H1 (cell line): ENCODE data around the gene CHCHD3. TPM values are rescaled to one million over a fixed set of nuclear protein-coding genes. Genes with fewer than 3 reads are reported as not detected.

Experiments
- CTCF ChIA-PET: fragments of 300-600 bp; sonication (Branson Sonifier 250); formaldehyde crosslinking; loops from one replicate; lab custom pipeline; 2021; ENCODE audit not compliant: partially characterized antibody; lab: Charles Lee
- POLR2A ChIA-PET: fragments of 300-600 bp; sonication (Branson Sonifier 250); formaldehyde crosslinking; loops from one replicate; lab custom pipeline; 2021; ENCODE audit warnings: inconsistent platforms; ENCODE audit not compliant: partially characterized antibody; lab: Charles Lee
- DNase-seq, 2 experiments: peaks; one replicate each; pipeline versions ENCODE4 v3.0.0 to v3.0.0-alpha.2; 2010 to 2022; ENCODE audit warnings: low spot score in 2 of 2, low read depth in 1 of 2, mixed read lengths in 1 of 2
- FAIRE-seq: peaks from 2 replicates; lab custom pipeline; 2011; peaks lifted over from hg19 to GRCh38; lab: Jason Lieb, UNC
- H2AFZ ChIP-seq: 2 replicates; pipeline ENCODE4 v1.8.1; 2012; ENCODE audit warnings: low read length, inconsistent platforms
- H2AK5ac ChIP-seq: 2 replicates; pipeline ENCODE4 v1.6.1; 2013; ENCODE audit warnings: low read depth, low read length
- H2BK120ac ChIP-seq: replicated peaks from 2 replicates; pipeline ENCODE3; 2013; ENCODE audit warnings: low read depth, low read length, inconsistent platforms
- H2BK12ac ChIP-seq: 2 replicates; pipeline ENCODE4 v1.6.1; 2013; ENCODE audit warnings: low read depth, low read length
- H2BK15ac ChIP-seq: 2 replicates; pipeline ENCODE4 v1.6.1; 2013; ENCODE audit warnings: low read length
- H2BK20ac ChIP-seq: 2 replicates; pipeline ENCODE4 v1.6.1; 2013; ENCODE audit warnings: low read length
- H2BK5ac ChIP-seq: 2 replicates; pipeline ENCODE4 v1.6.1; 2013; ENCODE audit warnings: low read depth, low read length
- H3K14ac ChIP-seq: 2 replicates; pipeline ENCODE4 v1.6.1; 2013; ENCODE audit warnings: inconsistent platforms; ENCODE audit not compliant: insufficient read length
- H3K18ac ChIP-seq: 2 replicates; pipeline ENCODE4 v1.6.1; 2013; ENCODE audit warnings: low read length; ENCODE audit errors: extremely low read depth
- H3K23ac ChIP-seq: 2 replicates; pipeline ENCODE4 v1.6.1; 2013; ENCODE audit warnings: inconsistent platforms; ENCODE audit not compliant: insufficient read length
- H3K23me2 ChIP-seq: 2 replicates; pipeline ENCODE4 v1.6.1; 2013; ENCODE audit warnings: low read depth, low read length
- H3K27ac ChIP-seq: 2 replicates; pipeline ENCODE4 v1.6.1; 2011; ENCODE audit warnings: low read depth, low read length, inconsistent platforms
- H3K27me3 ChIP-seq, 4 experiments: replicated peaks in 1 of 4; 1 replicate in 1 of 4; 2 replicates in 3 of 4; pipeline versions ENCODE4 v1.6.1 to v1.8.1; 2011 to 2013; ENCODE audit warnings: low read length in 3 of 4, mild to moderate bottlenecking in 3 of 4, inconsistent platforms in 2 of 4, mixed read lengths in 2 of 4, moderate library complexity in 1 of 4; ENCODE audit not compliant: control insufficient read depth in 3 of 4, insufficient read depth in 3 of 4; ENCODE audit errors: extremely low read depth in 1 of 4
- H3K36me3 ChIP-seq, 4 experiments: 2 replicates each; pipeline versions ENCODE4 v1.6.1 to v1.8.1; 2011 to 2013; ENCODE audit warnings: mild to moderate bottlenecking in 4 of 4, low read length in 3 of 4, moderate library complexity in 2 of 4, control low read depth in 1 of 4, inconsistent platforms in 1 of 4; ENCODE audit not compliant: insufficient read depth in 4 of 4, control insufficient read depth in 2 of 4
- H3K4ac ChIP-seq: replicated peaks from 2 replicates; pipeline ENCODE3; 2013; ENCODE audit warnings: low read length, low read depth, mixed read lengths, inconsistent platforms; ENCODE audit not compliant: insufficient read length
- H3K4me1 ChIP-seq, 4 experiments: replicated peaks in 1 of 4; 1 replicate in 1 of 4; 2 replicates in 3 of 4; pipeline versions ENCODE4 v1.6.1 to v1.8.1; 2011 to 2013; ENCODE audit warnings: low read length in 3 of 4, inconsistent platforms in 2 of 4, mixed read lengths in 1 of 4; ENCODE audit not compliant: insufficient read depth in 4 of 4, control insufficient read depth in 3 of 4
- H3K4me2 ChIP-seq, 2 experiments: 2 replicates each; pipeline versions ENCODE4 v1.6.1 to v1.8.1; 2011 to 2013; ENCODE audit warnings: low read depth in 2 of 2, low read length in 2 of 2, control low read depth in 1 of 2, inconsistent platforms in 1 of 2, mild to moderate bottlenecking in 1 of 2; ENCODE audit not compliant: insufficient read depth in 1 of 2
- H3K4me3 ChIP-seq, 4 experiments: fragments of 200-600, 300-600 bp in 1 of 4; sonication (generic), shearing (Covaris generic), sonication (Bioruptor Twin) in 1 of 4; 2 replicates each; pipeline versions ENCODE4 v1.5.1 to v1.8.1; 2011 to 2016; ENCODE audit warnings: low read length in 4 of 4, low read depth in 3 of 4, control low read depth in 2 of 4, inconsistent platforms in 2 of 4, mild to moderate bottlenecking in 2 of 4, mixed read lengths in 1 of 4, moderate library complexity in 1 of 4; ENCODE audit not compliant: insufficient read depth in 2 of 4; ENCODE audit errors: extremely low read depth in 1 of 4
- H3K56ac ChIP-seq: replicated peaks from 2 replicates; pipeline ENCODE3; 2013; ENCODE audit warnings: low read depth, mild to moderate bottlenecking, mixed read lengths, low read length, inconsistent platforms; ENCODE audit not compliant: insufficient read length
- H3K79me1 ChIP-seq: 2 replicates; pipeline ENCODE4 v1.6.1; 2013; ENCODE audit warnings: low read depth, low read length, control low read depth
- H3K79me2 ChIP-seq, 2 experiments: 2 replicates each; pipeline versions ENCODE4 v1.6.1 to v1.8.1; 2012 to 2013; ENCODE audit warnings: low read length in 2 of 2, mild to moderate bottlenecking in 2 of 2, inconsistent platforms in 1 of 2; ENCODE audit not compliant: insufficient read depth in 2 of 2, control insufficient read depth in 1 of 2
- H3K9ac ChIP-seq, 4 experiments: replicated peaks in 1 of 4; 1 replicate in 1 of 4; 2 replicates in 3 of 4; pipeline versions ENCODE4 v1.6.1 to v1.8.1; 2011 to 2013; ENCODE audit warnings: low read depth in 3 of 4, low read length in 3 of 4, control low read depth in 2 of 4, mild to moderate bottlenecking in 2 of 4, moderate library complexity in 2 of 4, inconsistent platforms in 1 of 4; ENCODE audit errors: extremely low read depth in 1 of 4
- H3K9me3 ChIP-seq, 2 experiments: 2 replicates each; pipeline versions ENCODE4 v1.6.1 to v1.8.1; 2012 to 2013; ENCODE audit warnings: mild to moderate bottlenecking in 2 of 2, moderate library complexity in 2 of 2, control low read depth in 1 of 2, inconsistent platforms in 1 of 2, low read depth in 1 of 2, low read length in 1 of 2, mixed read lengths in 1 of 2; ENCODE audit not compliant: insufficient read depth in 2 of 2
- H4K20me1 ChIP-seq, 2 experiments: replicated peaks in 1 of 2; 2 replicates each; pipeline versions ENCODE3 to v1.8.1; 2011 to 2013; ENCODE audit warnings: inconsistent platforms in 2 of 2, low read length in 2 of 2, mild to moderate bottlenecking in 1 of 2; ENCODE audit not compliant: insufficient read depth in 2 of 2, control insufficient read depth in 1 of 2
- H4K5ac ChIP-seq: 2 replicates; pipeline ENCODE4 v1.6.1; 2013; ENCODE audit warnings: low read length, low read depth, mixed read lengths, inconsistent platforms; ENCODE audit not compliant: insufficient read length
- H4K8ac ChIP-seq: 2 replicates; pipeline ENCODE4 v1.8.0; 2013; ENCODE audit warnings: mild to moderate bottlenecking, moderate library complexity, low read length, inconsistent platforms; ENCODE audit not compliant: insufficient read depth; ENCODE audit errors: extremely low read depth
- H4K91ac ChIP-seq: replicated peaks from 2 replicates; pipeline ENCODE3; 2013; ENCODE audit warnings: low read length, mixed read lengths, inconsistent platforms; ENCODE audit not compliant: insufficient read length
- BACH1 ChIP-seq: IDR thresholded peaks from 2 replicates; pipeline ENCODE4 v1.6.1; 2012; ENCODE audit warnings: low read length, improper control_type of control experiment
- CHD1 ChIP-seq: IDR thresholded peaks from 2 replicates; pipeline ENCODE4 v1.6.1; 2012; ENCODE audit warnings: low read depth, low read length, improper control_type of control experiment
- CREB1 ChIP-seq: IDR thresholded peaks from 2 replicates; pipeline ENCODE4 v1.6.1; 2012; ENCODE audit warnings: inconsistent platforms
- GTF2F1 ChIP-seq: IDR thresholded peaks from 2 replicates; pipeline ENCODE4 v1.6.1; 2012; ENCODE audit warnings: low read depth, low read length, improper control_type of control experiment, borderline replicate concordance
- HDAC6 ChIP-seq: IDR thresholded peaks from one replicate; pipeline ENCODE4 v1.7.1; 2012; ENCODE audit warnings: low read depth, mild to moderate bottlenecking, inconsistent platforms, low read length, moderate library complexity
- KDM4A ChIP-seq: IDR thresholded peaks from one replicate; pipeline ENCODE4 v1.7.1; 2012; ENCODE audit warnings: low read depth, mild to moderate bottlenecking, moderate library complexity, low read length, inconsistent platforms; ENCODE audit not compliant: severe bottlenecking
- SIN3A ChIP-seq, 2 experiments: IDR thresholded peaks in 1 of 2; conservative IDR thresholded peaks in 1 of 2; 2 replicates each; pipeline ENCODE4 v1.6.1; 2011 to 2012; ENCODE audit warnings: low read length in 2 of 2, improper control_type of control experiment in 1 of 2, low read depth in 1 of 2, mild to moderate bottlenecking in 1 of 2
- SUZ12 ChIP-seq: fragments of 200-600 bp; sonication (generic); IDR thresholded peaks from 2 replicates; pipeline ENCODE4 v1.6.1; 2012; ENCODE audit warnings: mild to moderate bottlenecking, inconsistent platforms, low read length, moderate library complexity, mixed read lengths
- WGBS, 2 experiments: shearing (Covaris generic) in 1 of 2; methylation state at CpG; one replicate each; pipeline versions ENCODE4 v1.1.6 to v1.1.7; 2013 to 2015; ENCODE audit warnings: low lambda C conversion rate in 2 of 2, mixed read lengths in 2 of 2, inconsistent platforms in 1 of 2, low coverage in 1 of 2, missing lambda C conversion rate in 1 of 2; ENCODE audit not compliant: insufficient replicate concordance in 2 of 2, insufficient coverage in 1 of 2, insufficient read length in 1 of 2; ENCODE audit errors: extremely low coverage in 1 of 2, missing lambda C conversion rate in 1 of 2; 5-methylcytosine and 5-hydroxymethylcytosine counted together
- polyA plus RNA-seq, 7 experiments: library from polyadenylated mRNA; depleted of rRNA in 3 of 7; stranded (reverse) in 5 of 7; unstranded in 2 of 7; fragments of >200 nt in 5 of 7; fragments of 200-250 nt in 2 of 7; gene quantifications; 1 replicate in 5 of 7; 2 replicates in 1 of 7; 4 replicates in 1 of 7; pipeline versions ENCODE4 v1.2.1 to v1.2.3, GENCODE V29; 2011 to 2013; ENCODE audit warnings: missing spikeins in 2 of 7, mixed read lengths in 2 of 7
- total RNA-seq: library from RNA; stranded (reverse); fragmentation: NEBNext Ultra II Directional; extraction: Animal tissue kit (Norgen Biotek cat#: 25700); gene quantifications from 2 replicates; pipeline ENCODE4 v1.2.1, GENCODE V29; 2021
- TF ChIP-seq, protein P1 (sequence below), 3 experiments: IDR thresholded peaks; 1 replicate in 2 of 3; 2 replicates in 1 of 3; pipeline versions ENCODE4 v1.5.1 to v1.6.1; 2011; ENCODE audit warnings: low read length in 3 of 3, mild to moderate bottlenecking in 3 of 3, inconsistent platforms in 2 of 3, low read depth in 1 of 3, moderate library complexity in 1 of 3; ENCODE audit not compliant: insufficient read depth in 1 of 3; ENCODE audit errors: control extremely low read depth in 1 of 3
- TF ChIP-seq, protein P2 (sequence below): IDR thresholded peaks from 2 replicates; pipeline ENCODE4 v1.6.1; 2012; ENCODE audit warnings: inconsistent platforms

CHCHD3 gene
- total and polyA plus RNA-seq, 2 of the 8 experiments (the other 6 are each of a cell fraction or from before 2014, with no cell fraction given), result 42.9 to 137 TPM

- no peak overlapping the region for H3K9ac ChIP-seq
- no peak overlapping the region for H4K5ac ChIP-seq
- CTCF ChIA-PET, result interaction anchor here (0.6 kb wide), 1 partner anchor 1459 kb away, joined by 3 read pairs; no protein-coding TSS in a partner anchor
- no peaks in the 10 kb centered on the region for H3K27me3 ChIP-seq
- 87% methylated on average over 15 of the region's 15 CpGs; no CpG with 5 or more reads in 1 of the 2 experiments for WGBS, 2 experiments
- H3K9me3 ChIP-seq, result no peaks in the 10 kb centered on the region
- H3K4me2 ChIP-seq, result no peak overlapping the region
- no peak overlapping the region for H3K4ac ChIP-seq
- no peak overlapping the region for H2BK20ac ChIP-seq
- no peaks in the 10 kb centered on the region; a peak in 1 of 7 replicates for H3K4me1 ChIP-seq
- POLR2A ChIA-PET, result no interaction called here
- H3K23me2 ChIP-seq, result no peaks in the 10 kb centered on the region; the same call in 1 of the 2 replicates
- H3K36me3 ChIP-seq, result no peaks in the 10 kb centered on the region
- no peak overlapping the region for H2AFZ ChIP-seq
- H3K79me1 ChIP-seq, result no peaks in the 10 kb centered on the region; the same call in 1 of the 2 replicates
- H4K91ac ChIP-seq, result no peak overlapping the region
- H3K4me3 ChIP-seq, result no peak overlapping the region
- H2BK5ac ChIP-seq, result no peak overlapping the region
- H3K27ac ChIP-seq, result no peak overlapping the region
- DNase-seq, result no peak
- FAIRE-seq, result no peak
- no peak overlapping the region for H3K18ac ChIP-seq
- no peak overlapping the region for H2BK120ac ChIP-seq
- H3K14ac ChIP-seq, result no peak overlapping the region
- no peak overlapping the region for H4K8ac ChIP-seq
- no peak overlapping the region for H2AK5ac ChIP-seq
- no peak overlapping the region for H3K56ac ChIP-seq
- H2BK12ac ChIP-seq, result no peak overlapping the region
- no peak overlapping the region for H2BK15ac ChIP-seq
- no peaks in the 10 kb centered on the region for H4K20me1 ChIP-seq
- no peak overlapping the region for H3K23ac ChIP-seq
- no peaks in the 10 kb centered on the region for H3K79me2 ChIP-seq
- TF ChIP-seq BACH1, result no peak
- TF ChIP-seq SIN3A (conservative IDR thresholded peaks at IDR 0.05 in 1 of 2, IDR thresholded peaks at IDR 0.05 in 1 of 2; ENCODE audit: low read depth in 1 of 2, low read length in 2 of 2), result no peak
- TF ChIP-seq GTF2F1, result no peak
- TF ChIP-seq SUZ12, result no peak
- TF ChIP-seq, protein P1, sequence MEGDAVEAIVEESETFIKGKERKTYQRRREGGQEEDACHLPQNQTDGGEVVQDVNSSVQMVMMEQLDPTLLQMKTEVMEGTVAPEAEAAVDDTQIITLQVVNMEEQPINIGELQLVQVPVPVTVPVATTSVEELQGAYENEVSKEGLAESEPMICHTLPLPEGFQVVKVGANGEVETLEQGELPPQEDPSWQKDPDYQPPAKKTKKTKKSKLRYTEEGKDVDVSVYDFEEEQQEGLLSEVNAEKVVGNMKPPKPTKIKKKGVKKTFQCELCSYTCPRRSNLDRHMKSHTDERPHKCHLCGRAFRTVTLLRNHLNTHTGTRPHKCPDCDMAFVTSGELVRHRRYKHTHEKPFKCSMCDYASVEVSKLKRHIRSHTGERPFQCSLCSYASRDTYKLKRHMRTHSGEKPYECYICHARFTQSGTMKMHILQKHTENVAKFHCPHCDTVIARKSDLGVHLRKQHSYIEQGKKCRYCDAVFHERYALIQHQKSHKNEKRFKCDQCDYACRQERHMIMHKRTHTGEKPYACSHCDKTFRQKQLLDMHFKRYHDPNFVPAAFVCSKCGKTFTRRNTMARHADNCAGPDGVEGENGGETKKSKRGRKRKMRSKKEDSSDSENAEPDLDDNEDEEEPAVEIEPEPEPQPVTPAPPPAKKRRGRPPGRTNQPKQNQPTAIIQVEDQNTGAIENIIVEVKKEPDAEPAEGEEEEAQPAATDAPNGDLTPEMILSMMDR (IDR thresholded peaks at IDR 0.05; ENCODE audit: control extremely low read depth in 1 of 3, insufficient read depth in 1 of 3, low read depth in 1 of 3, low read length in 3 of 3), result no peak
- no peak for TF ChIP-seq CHD1
- TF ChIP-seq, protein P2, sequence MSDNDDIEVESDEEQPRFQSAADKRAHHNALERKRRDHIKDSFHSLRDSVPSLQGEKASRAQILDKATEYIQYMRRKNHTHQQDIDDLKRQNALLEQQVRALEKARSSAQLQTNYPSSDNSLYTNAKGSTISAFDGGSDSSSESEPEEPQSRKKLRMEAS, result no peak
- no peak for TF ChIP-seq HDAC6
- TF ChIP-seq KDM4A, result no peak
- TF ChIP-seq CREB1, result no peak
These were observed 322.2 kb downstream of the CHCHD3 start for GRCh38 chr7:132759482-132760243.
